PC-9 (cell line): ENCODE results near the gene NKAIN2. TPM values are rescaled to one million over a fixed set of nuclear protein-coding genes. Genes with fewer than 3 reads are reported as not detected.

ENCODE experiments used
- BruUV-seq: library from RNA; stranded (reverse); fragments of 400-500 nt; replicated peaks from 2 replicates; lab custom pipeline; 2021; lab: Mats Ljungman, UMichigan
- CTCF ChIA-PET: fragments of 300-600 bp; sonication (Branson Sonifier 250); formaldehyde crosslinking; loops from one replicate; lab custom pipeline; 2022; ENCODE audit warnings: antibody characterized with exemption; lab: Charles Lee
- POLR2A ChIA-PET: fragments of 300-600 bp; sonication (Branson Sonifier 250); formaldehyde crosslinking; loops from one replicate; lab custom pipeline; 2022; ENCODE audit warnings: antibody characterized with exemption; ENCODE audit not compliant: unreplicated experiment; lab: Charles Lee
- DNase-seq, 2 experiments: peaks; one replicate each; pipeline versions ENCODE4 v3.0.0 to v3.0.0-alpha.2; 2015 to 2022; ENCODE audit warnings: mixed read lengths in 1 of 2
- H2AFZ ChIP-seq: fragments of 200-600 bp; sonication (generic); 2 replicates; pipeline ENCODE4 v1.8.1; 2017; ENCODE audit warnings: antibody characterized with exemption
- H3F3A ChIP-seq: fragments of 200-600 bp; sonication (generic); 2 replicates; pipeline ENCODE4 v1.8.1; 2017; ENCODE audit warnings: antibody characterized with exemption, mild to moderate bottlenecking, low read depth; ENCODE audit not compliant: insufficient read depth
- H3K27ac ChIP-seq: fragments of 200-600 bp; sonication (generic); 2 replicates; pipeline ENCODE4 v1.6.1; 2016; ENCODE audit warnings: mixed run types
- H3K27me3 ChIP-seq: fragments of 200-600 bp; sonication (generic); 2 replicates; pipeline ENCODE4 v1.6.1; 2016; ENCODE audit warnings: low read depth, mixed run types; ENCODE audit not compliant: insufficient read depth
- H3K36me3 ChIP-seq: fragments of 200-600 bp; sonication (generic); 2 replicates; pipeline ENCODE4 v1.6.1; 2016; ENCODE audit warnings: low read depth, mixed run types
- H3K4me1 ChIP-seq: fragments of 200-600 bp; sonication (generic); replicated peaks from 2 replicates; pipeline ENCODE4 v1.6.1; 2016; ENCODE audit warnings: mixed run types; ENCODE audit not compliant: insufficient read depth
- H3K4me2 ChIP-seq: fragments of 200-600 bp; sonication (generic); 2 replicates; pipeline ENCODE4 v1.6.1; 2017; ENCODE audit warnings: mixed run types
- H3K4me3 ChIP-seq: fragments of 200-600 bp; sonication (generic); 2 replicates; pipeline ENCODE4 v1.6.1; 2016; ENCODE audit warnings: mixed run types
- H3K79me2 ChIP-seq: fragments of 200-600 bp; sonication (generic); 2 replicates; pipeline ENCODE4 v1.6.1; 2017; ENCODE audit warnings: low read depth, mixed run types
- H3K9me2 ChIP-seq: fragments of 200-600 bp; sonication (generic); 2 replicates; pipeline ENCODE4 v1.8.1; 2017; ENCODE audit warnings: mild to moderate bottlenecking; ENCODE audit not compliant: insufficient read depth
- H3K9me3 ChIP-seq: fragments of 200-600 bp; sonication (generic); 2 replicates; pipeline ENCODE4 v1.8.1; 2016; ENCODE audit warnings: low read depth; ENCODE audit not compliant: insufficient read depth
- H4K20me1 ChIP-seq: fragments of 200-600 bp; sonication (generic); 2 replicates; pipeline ENCODE4 v1.8.1; 2017; ENCODE audit not compliant: insufficient read depth
- CTCF ChIP-seq: fragments of 200-600 bp; sonication (generic); conservative IDR thresholded peaks from 2 replicates; pipeline ENCODE4 v1.6.1; 2017; ENCODE audit warnings: mixed run types, antibody characterized with exemption, mild to moderate bottlenecking, moderate library complexity
- EZH2 ChIP-seq: fragments of 200-600 bp; sonication (generic); IDR thresholded peaks from 2 replicates; pipeline ENCODE4 v1.8.0; 2017; ENCODE audit warnings: antibody characterized with exemption, low read depth
- intact Hi-C: fragments of 100-400 bp; cut with micrococcal nuclease; formaldehyde crosslinking; loops from one replicate; pipeline ENCODE4 v1.10.0; 2022; ENCODE audit not compliant: unreplicated experiment
- total RNA-seq: library from RNA; stranded (reverse); gene quantifications from 2 replicates; pipeline ENCODE4 v1.2.3, GENCODE V29; 2021

Gene NKAIN2
- total RNA-seq, 1 experiment from 2014 or later, result not detected

- H4K20me1 ChIP-seq, result no peaks in the 10 kb centered on the region
These were observed 7.7 kb downstream of the NKAIN2 start for GRCh38 chr6:123811378-123811777.

GRCh38 chr6:123812621-123813020 is 9.0 kb downstream of the NKAIN2 start:
- Histone ChIP-seq H4K20me1 (no peaks in the 10 kb centered on the region), H2AFZ (no peak overlapping the region), H3K9me2 (no peaks in the 10 kb centered on the region), H3K4me2 (no peak overlapping the region), H3K4me3 (no peak overlapping the region), H3K27me3 (no peaks in the 10 kb centered on the region), H3F3A (no peaks in the 10 kb centered on the region), H3K4me1 (no peaks in the 10 kb centered on the region), H3K9me3 (no peaks in the 10 kb centered on the region), H3K79me2 (no peaks in the 10 kb centered on the region), H3K36me3 (no peaks in the 10 kb centered on the region), H3K27ac (no peak overlapping the region)
- DNase-seq, result no peak
- ChIA-PET POLR2A (no interaction called here), CTCF (no interaction called here)
- TF ChIP-seq EZH2, result no peak
- no peak for TF ChIP-seq CTCF
- intact Hi-C loops, result no loop called here
- BruUV-seq, result no TSS peak

More at GRCh38 chr6:123811378-123811777, 7.7 kb downstream of the NKAIN2 start:
- CTCF ChIA-PET, result no interaction called here
- POLR2A ChIA-PET, result no interaction called here
- H3K36me3 ChIP-seq, result no peaks in the 10 kb centered on the region
- no peaks in the 10 kb centered on the region for H3K79me2 ChIP-seq
- no peak for DNase-seq
- TF ChIP-seq EZH2, result no peak
- TF ChIP-seq CTCF, result no peak
- H3F3A ChIP-seq, result no peaks in the 10 kb centered on the region
- H3K9me2 ChIP-seq, result no peaks in the 10 kb centered on the region
- no peaks in the 10 kb centered on the region for H3K4me1 ChIP-seq
- intact Hi-C loops, result no loop called here
- H3K4me2 ChIP-seq, result no peak overlapping the region
- H3K9me3 ChIP-seq, result no peaks in the 10 kb centered on the region
- BruUV-seq, result no TSS peak
- H3K27ac ChIP-seq, result no peak overlapping the region
- no peak overlapping the region for H3K4me3 ChIP-seq
- H3K27me3 ChIP-seq, result no peaks in the 10 kb centered on the region
- H2AFZ ChIP-seq, result no peak overlapping the region

- Histone ChIP-seq H3K9me2 (no peaks in the 10 kb centered on the region), H3K27me3 (no peaks in the 10 kb centered on the region), H3K4me3 (no peak overlapping the region), H4K20me1 (no peaks in the 10 kb centered on the region), H3K4me2 (no peak overlapping the region), H3K4me1 (no peaks in the 10 kb centered on the region), H3K79me2 (no peaks in the 10 kb centered on the region), H3K9me3 (no peaks in the 10 kb centered on the region), H3F3A (no peaks in the 10 kb centered on the region), H3K36me3 (no peaks in the 10 kb centered on the region), H2AFZ (0 out of 2 replicates have a peak overlapping the region, but pooled peaks have one; percentile 19), H3K27ac (no peak overlapping the region)
- TF ChIP-seq CTCF, result no peak
- TF ChIP-seq EZH2, result no peak
- intact Hi-C loops, result no loop called here
- CTCF ChIA-PET, result no interaction called here
- no TSS peak for BruUV-seq
- POLR2A ChIA-PET, result no interaction called here
- no peak for DNase-seq
These were observed 17.4 kb downstream of the NKAIN2 start for GRCh38 chr6:123821112-123821511.
